NCI-H146 (cell line): ENCODE measurements around the gene TUSC2.
A peak's percentile ranks its signal among the peaks of the same experiment; 100 is the strongest.

Experiments
- DNase-seq: peaks from one replicate; lab custom pipeline; 2025; lab: John Stamatoyannopoulos, UW

TUSC2 gene

GRCh38 chr3:50327943-50328691, at the start of gene TUSC2:
TSS of gene TUSC2 (minus strand) at chr3:50328223. CDS start at chr3:50328099, 124 bp downstream.
- DNase-seq = peak; percentile 96

- DNase-seq = no peak
Observed at GRCh38 chr3:50375258-50375931, 47.4 kb upstream of the TUSC2 start.

GRCh38 chr3:50374363-50375257, 46.6 kb upstream of the TUSC2 start:
- no peak for DNase-seq

GRCh38 chr3:50373146-50374051, 45.4 kb upstream of the TUSC2 start:
- no peak for DNase-seq

GRCh38 chr3:50372349-50372748, 44.3 kb upstream of the TUSC2 start:
- no peak for DNase-seq

GRCh38 chr3:50371133-50371685, 43.2 kb upstream of the TUSC2 start:
- DNase-seq = no peak

GRCh38 chr3:50370594-50370993, 42.6 kb upstream of the TUSC2 start:
- DNase-seq = peak; percentile 32

- no peak for DNase-seq
Observed at GRCh38 chr3:50369012-50369670, 41.1 kb upstream of the TUSC2 start.

- no peak for DNase-seq
Observed at GRCh38 chr3:50365842-50366220, 37.8 kb upstream of the TUSC2 start.

- DNase-seq = peak; percentile 87
Observed at GRCh38 chr3:50365080-50365841, 37.2 kb upstream of the TUSC2 start.

GRCh38 chr3:50364573-50365079, 36.6 kb upstream of the TUSC2 start:
- DNase-seq = no peak

GRCh38 chr3:50359760-50360110, 31.7 kb upstream of the TUSC2 start:
- DNase-seq = no peak

GRCh38 chr3:50358911-50359759, 31.1 kb upstream of the TUSC2 start, which contains the start of gene TMEM115:
TSS of gene TMEM115 (minus strand) at chr3:50359521. CDS start at chr3:50359063, 458 bp downstream.
- peak; percentile 96 for DNase-seq

GRCh38 chr3:50358355-50358910, 30.4 kb upstream of the TUSC2 start:
- DNase-seq = no peak

GRCh38 chr3:50357481-50357880, 29.5 kb upstream of the TUSC2 start:
- DNase-seq = no peak

GRCh38 chr3:50356553-50356952, 28.5 kb upstream of the TUSC2 start:
- no peak for DNase-seq

GRCh38 chr3:50355829-50356552, 28.0 kb upstream of the TUSC2 start:
- no peak for DNase-seq

GRCh38 chr3:50354850-50355249, 26.8 kb upstream of the TUSC2 start:
- no peak for DNase-seq
